ENCODE results near the gene CDC42EP1. TPM values are rescaled to one million over a fixed set of nuclear protein-coding genes. Genes with fewer than 3 reads are reported as not detected.

CDC42EP1 gene
- total RNA-seq, 2 experiments from 2014 or later = not detected

- H3K4me1 ChIP-seq (ENCODE audit: insufficient read depth, low read length) = peaks cover 22% of the 10 kb centered on the region
- H3K27ac Mint-ChIP-seq = no peak overlapping the region
- ChIA-PET POLR2A (no interaction called here), CTCF (interaction anchor here (1.1 kb wide), 1 partner anchor 32 kb away, joined by 6 read pairs; no protein-coding TSS in a partner anchor)
- H3K36me3 Mint-ChIP-seq (ENCODE audit: low read depth) = no peaks in the 10 kb centered on the region
- H3K9me3 ChIP-seq (ENCODE audit: control insufficient read depth in 1 of 2, insufficient read depth in 1 of 2, low read length in 2 of 2) = no peaks in the 10 kb centered on the region
- H3K27ac ChIP-seq (ENCODE audit: low read depth in 1 of 2, low read length in 2 of 2) = no peak overlapping the region
- H3K27me3 ChIP-seq (ENCODE audit: control insufficient read depth in 1 of 2, insufficient read depth in 2 of 2, low read length in 2 of 2) = peaks cover 0 to 3% of the 10 kb centered on the region in 2 experiments
- H3K9me3 Mint-ChIP-seq = no peaks in the 10 kb centered on the region
- intact Hi-C loops (cut with DNase I, micrococcal nuclease) = no loop called here
- no peak overlapping the region for H3K4me3 Mint-ChIP-seq
- no peak for TF ChIP-seq CTCF (IDR thresholded peaks at IDR 0.05)
- peaks cover 20% of the 10 kb centered on the region for H3K4me1 Mint-ChIP-seq (ENCODE audit: low read depth)
- DNase-seq (no peak), ATAC-seq (ENCODE audit: poor library complexity) (no peak)
- peaks cover 4% of the 10 kb centered on the region for H3K27me3 Mint-ChIP-seq
- no peaks in the 10 kb centered on the region for H3K36me3 ChIP-seq (ENCODE audit: insufficient read depth, low read length)
- H3K4me3 ChIP-seq (ENCODE audit: low read length) = no peak overlapping the region
Measured at GRCh38 chr22:37570661-37570976, 10.3 kb downstream of the CDC42EP1 start.

- ChIA-PET POLR2A (no interaction called here), CTCF (no interaction called here)
- Histone ChIP-seq H3K4me3 (ENCODE audit: low read length) (no peak overlapping the region), H3K9me3 (ENCODE audit: control insufficient read depth in 1 of 2, insufficient read depth in 1 of 2, low read length in 2 of 2) (no peaks in the 10 kb centered on the region), H3K4me1 (ENCODE audit: insufficient read depth, low read length) (peaks cover 14% of the 10 kb centered on the region), H3K36me3 (ENCODE audit: insufficient read depth, low read length) (no peaks in the 10 kb centered on the region), H3K27me3 (ENCODE audit: control insufficient read depth in 1 of 2, insufficient read depth in 2 of 2, low read length in 2 of 2) (no peaks in the 10 kb centered on the region), H3K27ac (ENCODE audit: low read depth in 1 of 2, low read length in 2 of 2) (no peak overlapping the region)
- H3K36me3 Mint-ChIP-seq (ENCODE audit: low read depth) = no peaks in the 10 kb centered on the region
- ATAC-seq (ENCODE audit: poor library complexity) (no peak), DNase-seq (no peak)
- H3K9me3 Mint-ChIP-seq = no peaks in the 10 kb centered on the region
- H3K27me3 Mint-ChIP-seq = no peaks in the 10 kb centered on the region
- intact Hi-C loops (cut with DNase I, micrococcal nuclease) = no loop called here
- H3K4me3 Mint-ChIP-seq = no peak overlapping the region
- no peak for TF ChIP-seq CTCF (IDR thresholded peaks at IDR 0.05)
- no peak overlapping the region for H3K27ac Mint-ChIP-seq
- peaks cover 13% of the 10 kb centered on the region for H3K4me1 Mint-ChIP-seq (ENCODE audit: low read depth)
Measured at GRCh38 chr22:37571258-37571991, 11.1 kb downstream of the CDC42EP1 start.

- Histone ChIP-seq H3K27ac (ENCODE audit: low read depth in 1 of 2, low read length in 2 of 2) (no peak overlapping the region), H3K36me3 (ENCODE audit: insufficient read depth, low read length) (no peaks in the 10 kb centered on the region), H3K4me1 (ENCODE audit: insufficient read depth, low read length) (peaks cover 9% of the 10 kb centered on the region), H3K27me3 (ENCODE audit: control insufficient read depth in 1 of 2, insufficient read depth in 2 of 2, low read length in 2 of 2) (no peaks in the 10 kb centered on the region), H3K9me3 (ENCODE audit: control insufficient read depth in 1 of 2, insufficient read depth in 1 of 2, low read length in 2 of 2) (no peaks in the 10 kb centered on the region), H3K4me3 (ENCODE audit: low read length) (no peak overlapping the region)
- CTCF ChIA-PET = no interaction called here
- no peaks in the 10 kb centered on the region for H3K9me3 Mint-ChIP-seq
- POLR2A ChIA-PET = no interaction called here
- H3K27me3 Mint-ChIP-seq = no peaks in the 10 kb centered on the region
- no peak overlapping the region for H3K27ac Mint-ChIP-seq
- H3K4me3 Mint-ChIP-seq = no peak overlapping the region
- intact Hi-C loops (cut with DNase I, micrococcal nuclease) = no loop called here
- TF ChIP-seq CTCF (IDR thresholded peaks at IDR 0.05) = no peak
- H3K36me3 Mint-ChIP-seq (ENCODE audit: low read depth) = no peaks in the 10 kb centered on the region
- no peak for ATAC-seq (ENCODE audit: poor library complexity)
- DNase-seq = no peak
- peaks cover 8% of the 10 kb centered on the region for H3K4me1 Mint-ChIP-seq (ENCODE audit: low read depth)
Measured at GRCh38 chr22:37571992-37572373, 11.7 kb downstream of the CDC42EP1 start.
